Lung (tissue), 12 donors: ENCODE results near the gene TBRG4. TPM values are rescaled to one million over a fixed set of nuclear protein-coding genes. Genes with fewer than 3 reads are reported as not detected.

Source experiments
- ATAC-seq: fragments of 200-7000 bp; cut with Tn5 transposase; one replicate; pipeline ENCODE4 v1.9.1; 2020; ENCODE audit warnings: moderate number of reproducible peaks; ENCODE audit not compliant: insufficient read depth, low FRiP score
- DNase-seq, 3 donors: peaks; one replicate each; pipeline ENCODE4 v3.0.0-alpha.2; 2013 to 2017
- H3K27ac ChIP-seq, 2 donors: one replicate each; pipeline ENCODE4 v1.5.1; 2013; ENCODE audit warnings: mild to moderate bottlenecking in 2 of 2, moderate library complexity in 2 of 2, control low read depth in 1 of 2, inconsistent platforms in 1 of 2, low read depth in 1 of 2, low read length in 1 of 2
- H3K27me3 ChIP-seq, 3 donors: one replicate each; pipeline ENCODE4 v1.5.1; 2013; ENCODE audit warnings: low read length in 2 of 3; ENCODE audit not compliant: control insufficient read depth in 3 of 3, insufficient read depth in 3 of 3
- H3K36me3 ChIP-seq, 4 donors: one replicate each; pipeline ENCODE4 v1.5.1; 2013; ENCODE audit warnings: low read length in 4 of 4, mild to moderate bottlenecking in 1 of 4, moderate library complexity in 1 of 4; ENCODE audit not compliant: control insufficient read depth in 4 of 4, insufficient read depth in 4 of 4
- H3K4me1 ChIP-seq, 5 donors: one replicate each; pipeline ENCODE4 v1.5.1; 2013; ENCODE audit warnings: low read length in 5 of 5, mild to moderate bottlenecking in 2 of 5, moderate library complexity in 1 of 5; ENCODE audit not compliant: control insufficient read depth in 5 of 5, insufficient read depth in 5 of 5
- H3K4me3 ChIP-seq: one replicate; pipeline ENCODE4 v1.5.1; 2013; ENCODE audit warnings: mild to moderate bottlenecking, control low read depth, moderate library complexity
- H3K9ac ChIP-seq, 2 donors: one replicate each; pipeline ENCODE4 v1.5.1; 2013; ENCODE audit warnings: low read length in 2 of 2, control low read depth in 1 of 2; ENCODE audit not compliant: insufficient read depth in 1 of 2
- H3K9me3 ChIP-seq, 4 donors: one replicate each; pipeline ENCODE4 v1.5.1; 2013; ENCODE audit warnings: low read length in 3 of 4, mild to moderate bottlenecking in 1 of 4, moderate library complexity in 1 of 4; ENCODE audit not compliant: control insufficient read depth in 4 of 4, insufficient read depth in 3 of 4
- CTCF ChIP-seq: IDR thresholded peaks from 2 replicates; pipeline ENCODE4 v1.5.1; 2012; ENCODE audit warnings: mild to moderate bottlenecking; ENCODE audit errors: control extremely low read depth, extremely low read depth
- WGBS, 2 donors: extraction: QIAGEN DNeasy Blood & Tissue Kit; methylation state at CpG; one replicate each; pipeline ENCODE4 v1.1.7; 2013; 5-methylcytosine and 5-hydroxymethylcytosine counted together
- polyA plus RNA-seq, 2 donors: library from polyadenylated mRNA; stranded (reverse); fragments of 200-250 nt; gene quantifications; one replicate each; pipeline ENCODE4 v1.2.1, GENCODE V29; 2013
- total RNA-seq, 2 donors: library from RNA; depleted of rRNA in 1 of 2; stranded (reverse); fragments of >200 nt in 1 of 2; gene quantifications; one replicate each; pipeline ENCODE4 v1.2.1, GENCODE V29; 2014 to 2021
- donor health status: control.
- donor health status: control.
- donor health status: Bipolar disorder and iron deficiency.
- donor health status: healthy.
- donor health status: DM: yes; HTN: yes; CAD: no.

Gene TBRG4
- total and polyA plus RNA-seq, 4 donors: 32.2 to 65.6 (median 46.9) TPM

- no peak overlapping the region for H3K4me3 ChIP-seq
- H3K9ac ChIP-seq: no peak overlapping the region
- DNase-seq (no peak), ATAC-seq (no peak)
- WGBS, 2 donors: 92 to 93% methylated on average over 15 of the region's 15 CpGs
- no peaks in the 10 kb centered on the region for H3K4me1 ChIP-seq
- no peaks in the 10 kb centered on the region for H3K27me3 ChIP-seq
- no peak for TF ChIP-seq CTCF
- H3K36me3 ChIP-seq: peaks cover 0 to 64% (median 30%) of the 10 kb centered on the region in 4 donors
- no peak overlapping the region for H3K27ac ChIP-seq
- H3K9me3 ChIP-seq: peaks cover 0 to 2% (median 0%) of the 10 kb centered on the region in 4 donors
Observed at GRCh38 chr7:45069444-45070253, 41.8 kb downstream of the TBRG4 start.

DNA sequence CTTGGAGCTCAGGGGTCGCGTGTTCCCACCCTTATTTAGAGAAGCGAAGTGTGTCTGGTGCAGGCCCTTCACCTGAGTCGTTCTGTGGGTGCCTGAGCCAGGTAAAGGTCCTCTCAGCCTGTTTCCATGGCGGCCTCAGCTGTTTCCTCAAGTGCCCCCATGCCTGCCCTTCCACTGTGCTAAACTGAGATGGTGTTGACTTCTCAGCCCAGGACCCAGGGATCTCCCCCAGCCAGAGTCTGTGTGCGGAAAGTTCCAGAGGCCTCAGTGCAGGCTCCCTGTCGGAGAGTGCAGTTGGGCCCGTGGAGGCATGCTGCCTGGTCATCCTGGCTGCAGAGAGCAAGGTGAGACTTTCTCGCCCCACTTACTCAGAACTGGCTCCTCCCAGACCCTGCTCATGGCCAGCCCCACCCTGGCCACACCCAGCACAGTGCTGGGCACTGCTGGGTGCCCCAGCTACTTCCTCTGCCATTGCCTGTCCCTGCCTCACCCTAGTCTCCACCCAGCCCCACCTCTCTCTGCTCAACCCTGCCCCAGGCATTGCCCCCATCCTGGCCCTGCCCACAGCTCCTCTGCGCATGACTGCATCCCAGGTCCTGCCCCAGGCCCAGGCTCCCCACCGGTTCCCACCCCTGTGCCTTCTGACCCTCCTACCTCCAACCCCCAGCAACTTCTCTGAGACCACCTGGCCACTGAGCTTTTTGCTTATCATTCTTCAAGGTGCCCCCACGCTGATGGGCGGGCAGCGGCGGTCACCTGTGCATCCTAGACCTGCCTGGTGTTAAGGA is 43.1 kb downstream of the TBRG4 start:
- no peak overlapping the region for H3K4me3 ChIP-seq
- H3K4me1 ChIP-seq: no peaks in the 10 kb centered on the region
- H3K9ac ChIP-seq: no peak overlapping the region
- DNase-seq: no peak
- H3K9me3 ChIP-seq: peaks cover 0 to 2% (median 0%) of the 10 kb centered on the region in 4 donors
- no peak for TF ChIP-seq CTCF
- no peak overlapping the region for H3K27ac ChIP-seq
- no peak for ATAC-seq
- 93 to 94% methylated on average over 15 of the region's 15 CpGs for WGBS, 2 donors
- peaks cover 0 to 60% (median 35%) of the 10 kb centered on the region in 4 donors for H3K36me3 ChIP-seq
- no peaks in the 10 kb centered on the region for H3K27me3 ChIP-seq

DNA sequence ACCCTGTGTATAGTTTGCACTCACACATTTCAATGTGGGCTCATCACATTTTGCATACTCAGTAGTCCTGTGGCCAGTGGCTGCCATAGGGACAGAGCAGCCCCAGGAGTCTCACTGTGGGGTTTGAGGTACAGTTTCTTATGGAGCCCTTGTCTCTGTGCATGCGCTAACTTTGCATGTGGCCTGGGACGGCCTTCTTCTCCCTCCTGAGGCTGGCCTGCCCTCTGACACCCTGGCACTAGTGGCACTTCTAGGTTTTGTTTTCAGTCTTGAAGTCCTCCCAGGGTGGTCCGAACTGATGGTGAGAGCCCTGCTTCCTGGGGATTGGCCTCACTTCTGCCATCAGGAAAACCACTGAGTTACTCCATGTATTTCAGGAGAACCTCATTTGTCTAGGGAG is 43.9 kb downstream of the TBRG4 start:
- ATAC-seq (no peak), DNase-seq (no peak)
- 84 to 98% methylated on average over 3 of the region's 3 CpGs for WGBS, 2 donors
- H3K36me3 ChIP-seq: peaks cover 0 to 51% (median 33%) of the 10 kb centered on the region in 4 donors
- no peak overlapping the region for H3K4me3 ChIP-seq
- no peaks in the 10 kb centered on the region for H3K4me1 ChIP-seq
- H3K9ac ChIP-seq: no peak overlapping the region
- no peak for TF ChIP-seq CTCF
- no peaks in the 10 kb centered on the region for H3K27me3 ChIP-seq
- H3K27ac ChIP-seq: no peak overlapping the region
- H3K9me3 ChIP-seq: peaks cover 0 to 2% (median 0%) of the 10 kb centered on the region in 4 donors
